Measurements from ENCODE around the gene AP4S1. TPM values are rescaled to one million over a fixed set of nuclear protein-coding genes. Genes with fewer than 3 reads are reported as not detected.
"Not testable (repeated sequence)": the region's sequence is repeated elsewhere in the genome, so short reads cannot be mapped to it uniquely, and the experiment has no call there.

AP4S1 gene
- total RNA-seq, 1 donor from 2014 or later: 6.5 TPM

GRCh38 chr14:31062908-31063307 is 37.5 kb downstream of the AP4S1 start:
- ATAC-seq; DNase-seq (ENCODE audit: missing footprints); intact Hi-C loops (cut with DNase I): not testable (repeated sequence)

GRCh38 chr14:31068235-31068634 is 42.8 kb downstream of the AP4S1 start:
- peak; percentile 50 for ATAC-seq
- intact Hi-C loops (cut with DNase I): no loop called here

GRCh38 chr14:31069343-31069742 is 43.9 kb downstream of the AP4S1 start:
- ATAC-seq (no peak), DNase-seq (ENCODE audit: missing footprints) (no peak)
- intact Hi-C loops (cut with DNase I): no loop called here

More at GRCh38 chr14:31068235-31068634, 42.8 kb downstream of the AP4S1 start:
- no peak for DNase-seq (ENCODE audit: missing footprints)

- intact Hi-C loops (cut with DNase I): no loop called here
- no peak for DNase-seq (ENCODE audit: missing footprints)
- ATAC-seq: no peak
Measured at GRCh38 chr14:31070431-31070830, 45.0 kb downstream of the AP4S1 start.

- ATAC-seq (no peak), DNase-seq (ENCODE audit: missing footprints) (no peak)
- intact Hi-C loops (cut with DNase I): no loop called here
Measured at GRCh38 chr14:31071151-31071550, 45.7 kb downstream of the AP4S1 start.

GRCh38 chr14:31075144-31075543 is 49.7 kb downstream of the AP4S1 start:
- intact Hi-C loops (cut with DNase I): no loop called here
- DNase-seq (ENCODE audit: missing footprints) (no peak), ATAC-seq (no peak)

- DNase-seq (ENCODE audit: missing footprints) (no peak), ATAC-seq (no peak)
- intact Hi-C loops (cut with DNase I): no loop called here
Measured at GRCh38 chr14:31078766-31079165, 53.3 kb downstream of the AP4S1 start.

- intact Hi-C loops (cut with DNase I): no loop called here
- ATAC-seq: no peak
- DNase-seq (ENCODE audit: missing footprints): no peak
Measured at GRCh38 chr14:31080056-31080455, 54.6 kb downstream of the AP4S1 start.

- intact Hi-C loops (cut with DNase I): no loop called here
- no peak for DNase-seq (ENCODE audit: missing footprints)
- ATAC-seq: no peak
Measured at GRCh38 chr14:31080484-31080883, 55.0 kb downstream of the AP4S1 start.

GRCh38 chr14:31083781-31084180 is 58.3 kb downstream of the AP4S1 start:
- intact Hi-C loops (cut with DNase I): no loop called here
- DNase-seq (ENCODE audit: missing footprints) (no peak), ATAC-seq (no peak)

GRCh38 chr14:31084385-31084784 is 58.9 kb downstream of the AP4S1 start:
- DNase-seq (ENCODE audit: missing footprints) (no peak), ATAC-seq (no peak)
- intact Hi-C loops (cut with DNase I): no loop called here

GRCh38 chr14:31085027-31085426 is 59.6 kb downstream of the AP4S1 start:
- intact Hi-C loops (cut with DNase I): no loop called here
- no peak for ATAC-seq
- DNase-seq (ENCODE audit: missing footprints): no peak

- ATAC-seq; DNase-seq (ENCODE audit: missing footprints); intact Hi-C loops (cut with DNase I): not testable (repeated sequence)
Measured at GRCh38 chr14:31086466-31086865, 61.0 kb downstream of the AP4S1 start.

- intact Hi-C loops (cut with DNase I): no loop called here
- DNase-seq (ENCODE audit: missing footprints): no peak
- ATAC-seq: peak; percentile 82
Measured at GRCh38 chr14:31090883-31091764, 65.7 kb downstream of the AP4S1 start.

GRCh38 chr14:31092160-31092708 is 66.8 kb downstream of the AP4S1 start:
- ATAC-seq (no peak), DNase-seq (ENCODE audit: missing footprints) (no peak)
- intact Hi-C loops (cut with DNase I): no loop called here

GRCh38 chr14:31093884-31094839 is 68.7 kb downstream of the AP4S1 start:
- DNase-seq (ENCODE audit: missing footprints); intact Hi-C loops (cut with DNase I); ATAC-seq: not testable (repeated sequence)

GRCh38 chr14:31095817-31096216 is 70.4 kb downstream of the AP4S1 start:
- intact Hi-C loops (cut with DNase I); ATAC-seq; DNase-seq (ENCODE audit: missing footprints): not testable (repeated sequence)

- ATAC-seq: no peak
- intact Hi-C loops (cut with DNase I): no loop called here
Measured at GRCh38 chr14:31096255-31096654, 70.8 kb downstream of the AP4S1 start.

GRCh38 chr14:31097081-31097480 is 71.6 kb downstream of the AP4S1 start:
- ATAC-seq (no peak), DNase-seq (ENCODE audit: missing footprints) (no peak)
- intact Hi-C loops (cut with DNase I): no loop called here

More at GRCh38 chr14:31096255-31096654, 70.8 kb downstream of the AP4S1 start:
- no peak for DNase-seq (ENCODE audit: missing footprints)

Data from Right ventricle myocardium inferior (tissue), 1 donor.